Measurements from ENCODE around the gene OSBPL6. TPM values are rescaled to one million over a fixed set of nuclear protein-coding genes. Genes with fewer than 3 reads are reported as not detected.

Gene OSBPL6
- total RNA-seq, 1 donor from 2014 or later: 6.4 TPM

DNA sequence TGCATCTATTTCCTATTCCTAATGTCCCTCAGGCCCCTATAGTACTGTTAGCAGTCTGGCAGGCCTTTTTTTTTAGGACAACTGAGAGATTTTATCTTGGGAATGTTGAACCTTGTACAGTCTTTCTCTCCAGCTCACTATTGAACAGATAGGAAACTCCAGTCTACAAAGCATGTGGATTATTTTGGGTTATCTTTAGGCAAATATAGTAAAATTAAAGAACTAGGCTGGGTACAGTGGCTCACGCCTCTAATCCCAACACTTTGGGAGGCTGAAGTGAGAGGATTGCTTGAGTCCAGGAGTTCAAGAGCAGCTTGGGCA is 102.7 kb downstream of the OSBPL6 start:
- peaks cover 21% of the 10 kb centered on the region for H3K4me1 ChIP-seq
- DNase-seq: no peak
- H3K9me3 ChIP-seq (replicated peaks): no peaks in the 10 kb centered on the region
- intact Hi-C loops (cut with micrococcal nuclease): no loop called here
- no peak overlapping the region for H3K4me3 ChIP-seq
- H3K36me3 ChIP-seq: no peaks in the 10 kb centered on the region
- no peaks in the 10 kb centered on the region for H3K27me3 ChIP-seq (ENCODE audit: low read depth)
- no peak overlapping the region for H3K27ac ChIP-seq (replicated peaks)
- TF ChIP-seq, protein P1, sequence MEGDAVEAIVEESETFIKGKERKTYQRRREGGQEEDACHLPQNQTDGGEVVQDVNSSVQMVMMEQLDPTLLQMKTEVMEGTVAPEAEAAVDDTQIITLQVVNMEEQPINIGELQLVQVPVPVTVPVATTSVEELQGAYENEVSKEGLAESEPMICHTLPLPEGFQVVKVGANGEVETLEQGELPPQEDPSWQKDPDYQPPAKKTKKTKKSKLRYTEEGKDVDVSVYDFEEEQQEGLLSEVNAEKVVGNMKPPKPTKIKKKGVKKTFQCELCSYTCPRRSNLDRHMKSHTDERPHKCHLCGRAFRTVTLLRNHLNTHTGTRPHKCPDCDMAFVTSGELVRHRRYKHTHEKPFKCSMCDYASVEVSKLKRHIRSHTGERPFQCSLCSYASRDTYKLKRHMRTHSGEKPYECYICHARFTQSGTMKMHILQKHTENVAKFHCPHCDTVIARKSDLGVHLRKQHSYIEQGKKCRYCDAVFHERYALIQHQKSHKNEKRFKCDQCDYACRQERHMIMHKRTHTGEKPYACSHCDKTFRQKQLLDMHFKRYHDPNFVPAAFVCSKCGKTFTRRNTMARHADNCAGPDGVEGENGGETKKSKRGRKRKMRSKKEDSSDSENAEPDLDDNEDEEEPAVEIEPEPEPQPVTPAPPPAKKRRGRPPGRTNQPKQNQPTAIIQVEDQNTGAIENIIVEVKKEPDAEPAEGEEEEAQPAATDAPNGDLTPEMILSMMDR (IDR thresholded peaks at IDR 0.05; ENCODE audit: borderline replicate concordance): no peak

DNA sequence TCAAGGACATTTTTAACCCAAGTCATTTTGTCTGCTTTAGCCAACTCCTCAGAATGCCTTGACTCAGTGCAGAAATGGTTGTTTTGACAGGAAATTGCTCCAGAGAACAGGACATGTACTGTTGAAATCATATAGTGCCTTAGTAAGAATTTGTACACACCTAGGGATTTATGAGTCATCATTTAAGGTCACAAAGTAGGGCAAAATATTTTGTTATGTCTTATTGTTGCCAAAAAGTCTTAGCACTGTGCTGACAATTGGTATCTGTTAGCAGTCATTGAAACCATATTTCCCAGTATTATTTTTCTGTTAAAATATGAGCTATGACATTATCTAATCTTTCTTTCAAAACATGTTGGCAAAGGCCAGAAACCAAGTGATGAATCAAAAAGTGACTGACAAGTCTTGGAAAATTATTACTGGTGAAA is 104.5 kb downstream of the OSBPL6 start:
- no peak for DNase-seq
- peaks cover 21% of the 10 kb centered on the region for H3K4me1 ChIP-seq
- H3K27ac ChIP-seq (replicated peaks): peak overlapping the region; percentile 39
- intact Hi-C loops (cut with micrococcal nuclease): no loop called here
- H3K36me3 ChIP-seq: no peaks in the 10 kb centered on the region
- TF ChIP-seq, protein P1 (IDR thresholded peaks at IDR 0.05; ENCODE audit: borderline replicate concordance): no peak
- no peaks in the 10 kb centered on the region for H3K9me3 ChIP-seq (replicated peaks)
- H3K27me3 ChIP-seq (ENCODE audit: low read depth): no peaks in the 10 kb centered on the region
- H3K4me3 ChIP-seq: no peak overlapping the region

DNA sequence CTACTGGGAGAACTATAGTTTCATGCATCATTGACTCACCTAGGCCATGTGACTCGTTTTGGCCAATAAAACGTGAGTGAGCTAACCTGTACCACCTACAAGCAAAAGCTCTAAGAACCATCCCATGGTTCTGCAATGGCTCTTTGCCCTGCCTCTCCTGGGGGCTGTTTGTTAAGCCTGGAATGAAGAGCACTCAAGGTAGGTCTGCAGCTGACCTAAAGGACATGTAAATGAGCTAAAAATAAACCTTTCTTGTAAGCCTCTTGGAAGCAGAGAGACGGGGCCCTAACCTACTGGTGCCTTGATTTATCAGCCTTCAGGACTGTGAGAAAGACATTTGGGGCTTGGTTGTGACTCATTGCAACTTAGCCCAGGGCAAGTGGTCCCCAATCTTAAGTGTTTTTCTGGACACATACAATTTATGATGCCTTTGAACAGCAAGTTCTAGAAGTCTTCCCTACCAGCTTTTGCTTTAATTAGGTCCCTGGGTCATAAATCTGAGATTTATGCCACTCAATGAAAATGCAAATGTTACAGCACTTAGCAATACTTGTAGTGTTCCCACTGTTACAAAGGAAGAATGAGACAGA is 107.4 kb downstream of the OSBPL6 start:
- DNase-seq: no peak
- H3K36me3 ChIP-seq: no peaks in the 10 kb centered on the region
- H3K9me3 ChIP-seq (replicated peaks): no peaks in the 10 kb centered on the region
- no peak overlapping the region for H3K27ac ChIP-seq (replicated peaks)
- H3K4me1 ChIP-seq: peaks cover 20% of the 10 kb centered on the region
- intact Hi-C loops (cut with micrococcal nuclease): no loop called here
- TF ChIP-seq, protein P1 (IDR thresholded peaks at IDR 0.05; ENCODE audit: borderline replicate concordance): no peak
- H3K27me3 ChIP-seq (ENCODE audit: low read depth): no peaks in the 10 kb centered on the region
- no peak overlapping the region for H3K4me3 ChIP-seq

DNA sequence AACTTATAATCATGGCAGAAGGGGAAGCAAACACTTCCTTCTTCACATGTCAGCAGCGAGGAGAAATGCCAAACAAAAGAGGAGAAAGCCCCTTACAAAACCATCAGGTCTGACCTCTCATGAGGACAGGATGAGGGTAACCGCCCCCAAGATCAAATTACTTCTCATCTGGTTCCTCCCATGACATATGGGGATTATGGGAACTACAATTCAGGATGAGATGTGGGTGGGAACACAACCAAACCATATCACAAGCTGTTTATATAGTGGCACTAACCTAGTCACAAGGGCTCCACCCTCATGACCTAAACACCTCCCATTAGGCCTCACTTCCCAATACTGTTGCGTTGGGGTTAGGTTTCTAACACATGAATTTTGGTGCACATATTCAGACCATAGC is 110.0 kb downstream of the OSBPL6 start:
- intact Hi-C loops (cut with micrococcal nuclease): no loop called here
- no peaks in the 10 kb centered on the region for H3K9me3 ChIP-seq (replicated peaks)
- H3K27ac ChIP-seq (replicated peaks): no peak overlapping the region
- H3K4me1 ChIP-seq: peaks cover 5% of the 10 kb centered on the region
- H3K4me3 ChIP-seq: no peak overlapping the region
- H3K27me3 ChIP-seq (ENCODE audit: low read depth): no peaks in the 10 kb centered on the region
- TF ChIP-seq, protein P1 (IDR thresholded peaks at IDR 0.05; ENCODE audit: borderline replicate concordance): no peak
- no peaks in the 10 kb centered on the region for H3K36me3 ChIP-seq
- DNase-seq: no peak

DNA sequence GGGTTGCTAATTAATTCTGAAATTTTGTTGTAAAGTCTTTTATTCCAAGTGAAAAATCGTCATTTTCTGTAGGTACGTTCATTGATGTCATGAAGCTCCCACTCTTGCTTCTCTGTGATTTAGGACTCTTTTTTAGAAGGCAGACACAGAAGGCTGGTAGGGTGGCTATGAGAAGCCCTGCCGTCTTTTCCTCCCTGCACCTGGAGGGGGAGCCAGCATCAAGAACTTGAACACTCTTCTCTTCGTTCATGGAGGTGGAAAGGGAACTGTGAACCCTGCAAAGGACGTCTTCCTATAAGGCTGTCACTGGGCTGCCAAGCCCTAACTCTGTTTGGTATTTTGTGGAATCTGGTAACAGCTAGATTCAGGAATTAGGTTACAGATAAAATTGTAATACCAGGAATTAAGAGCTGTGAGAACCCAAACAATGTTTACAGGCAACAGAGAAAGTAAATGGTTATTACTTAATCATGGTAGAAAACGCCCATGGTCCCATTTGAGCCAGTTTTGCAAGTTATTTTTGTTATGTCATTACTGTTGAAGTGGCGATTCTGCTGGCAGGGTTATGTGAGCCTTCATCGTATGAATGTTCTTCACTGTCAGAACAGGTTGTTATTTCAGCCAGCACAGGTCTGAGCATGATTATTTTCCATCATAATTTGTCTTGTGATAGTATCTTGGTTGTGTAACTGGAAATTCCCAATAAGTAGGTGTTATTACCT is 112.2 kb downstream of the OSBPL6 start:
- Histone ChIP-seq H3K27ac (replicated peaks) (no peak overlapping the region), H3K4me1 (peaks cover 4% of the 10 kb centered on the region), H3K27me3 (ENCODE audit: low read depth) (no peaks in the 10 kb centered on the region), H3K9me3 (replicated peaks) (no peaks in the 10 kb centered on the region), H3K4me3 (no peak overlapping the region), H3K36me3 (no peaks in the 10 kb centered on the region)
- DNase-seq: no peak
- TF ChIP-seq, protein P1 (IDR thresholded peaks at IDR 0.05; ENCODE audit: borderline replicate concordance): peak; percentile 61
- intact Hi-C loops (cut with micrococcal nuclease): no loop called here
